HG02973 (cell line): ENCODE measurements around the gene FHL3.

ENCODE experiments used
- ATAC-seq: cut with Tn5 transposase; IDR thresholded peaks from one replicate; pipeline ENCODE4 v1.9.1; 2021; ENCODE audit warnings: moderate library complexity; ENCODE audit not compliant: unreplicated experiment

Gene FHL3

DNA sequence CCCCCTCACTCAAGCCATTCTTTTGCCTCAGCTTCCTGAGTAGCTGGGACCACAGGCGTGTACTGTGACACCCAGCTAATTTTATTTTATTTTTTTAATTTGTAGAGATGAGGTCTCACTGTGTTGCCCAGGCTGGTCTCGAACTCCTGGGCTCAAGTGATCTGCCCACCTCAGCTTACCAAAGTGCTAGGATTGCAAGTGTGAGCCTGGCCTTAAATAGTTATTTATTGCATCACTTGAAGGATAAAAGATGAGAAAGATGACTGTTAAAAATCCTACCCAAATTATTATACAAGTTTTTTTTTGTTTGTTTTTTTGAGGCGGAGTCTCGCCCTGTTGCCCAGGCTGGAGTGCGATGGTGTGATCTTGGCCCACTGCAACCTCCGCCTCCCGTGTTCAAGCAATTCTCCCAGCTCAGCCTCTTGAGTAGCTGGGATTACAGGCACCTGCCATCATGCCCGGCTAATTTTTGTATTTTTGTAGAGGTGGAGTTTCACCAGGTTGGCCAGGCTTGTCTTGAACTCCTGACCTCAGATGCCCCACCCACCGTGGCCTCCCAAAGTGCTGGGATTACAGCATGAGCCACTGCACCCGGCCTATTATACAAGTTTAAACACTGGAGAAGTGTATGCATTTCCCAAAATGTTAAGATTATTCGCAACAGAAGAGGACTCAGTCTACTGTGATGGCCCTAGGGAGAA, 9.6 kb upstream of the FHL3 start:
- no peak for ATAC-seq

GRCh38 chr1:38014171-38014570, 8.9 kb upstream of the FHL3 start:
- ATAC-seq, result no peak

DNA sequence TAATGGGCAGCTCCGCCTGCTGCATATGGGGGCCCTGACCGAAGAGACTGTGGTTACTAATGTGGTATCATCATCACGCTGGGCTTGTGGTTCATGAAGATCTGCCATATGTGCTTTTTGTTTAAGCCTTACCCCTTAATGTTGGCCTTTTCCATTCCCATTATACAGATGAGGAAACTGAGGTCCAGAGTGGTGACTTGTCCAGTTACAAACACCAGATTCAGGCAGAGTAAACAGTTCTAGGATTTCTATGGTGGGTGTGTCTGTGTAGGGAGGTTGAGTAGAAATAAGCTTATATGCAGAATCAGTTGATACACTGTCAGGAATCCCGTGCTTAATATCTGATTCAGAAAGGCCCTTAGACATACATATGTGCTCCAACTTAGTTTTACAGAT, 7.9 kb upstream of the FHL3 start:
- ATAC-seq, result no peak

DNA sequence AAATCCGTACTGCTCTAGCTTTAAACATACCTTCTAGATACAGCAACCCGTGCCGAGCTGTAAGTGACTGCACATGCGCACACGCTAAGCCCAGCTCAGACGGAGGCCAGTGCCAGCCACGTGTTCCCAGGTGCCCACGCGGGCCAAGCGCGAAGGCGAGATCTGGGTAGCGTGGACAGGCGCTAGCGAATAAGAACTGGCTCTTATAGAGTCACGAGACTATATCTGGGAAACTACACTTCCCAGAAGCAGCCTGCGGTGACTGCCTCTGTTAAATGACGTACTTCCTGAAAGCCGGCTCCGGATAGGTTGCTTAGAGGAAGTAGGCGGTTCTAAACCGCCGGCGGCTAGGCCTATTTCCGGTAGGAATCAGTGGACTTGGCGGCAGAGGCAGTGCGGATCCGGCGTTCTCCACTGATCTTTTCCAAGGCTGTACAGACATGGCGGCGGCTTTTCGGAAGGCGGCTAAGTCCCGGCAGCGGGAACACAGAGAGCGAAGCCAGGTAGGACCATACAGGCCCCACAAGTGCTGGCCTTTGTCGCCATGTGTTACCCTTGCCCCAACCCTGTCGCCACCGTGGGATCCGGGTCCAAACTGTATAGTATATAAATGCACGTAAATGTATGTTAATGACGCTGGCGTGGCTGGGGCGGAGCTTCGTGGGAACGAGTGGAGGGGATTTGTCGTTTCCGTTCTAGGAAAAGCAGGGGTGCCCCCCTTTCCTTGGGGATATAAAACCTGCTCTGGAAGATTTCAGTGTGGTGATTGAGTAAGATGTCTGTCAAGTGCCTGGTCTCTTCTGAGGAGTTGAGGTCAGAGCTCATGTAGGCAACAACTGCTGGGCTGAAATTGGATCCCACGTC, 7.3 kb upstream of the FHL3 start, which contains the start of gene UTP11:
Gene UTP11, plus strand, starts transcription at position 372 of the 864 bp plus-strand sequence. Its CDS starts 69 bp downstream, at position 441.
- ATAC-seq, result peak; percentile 93

DNA sequence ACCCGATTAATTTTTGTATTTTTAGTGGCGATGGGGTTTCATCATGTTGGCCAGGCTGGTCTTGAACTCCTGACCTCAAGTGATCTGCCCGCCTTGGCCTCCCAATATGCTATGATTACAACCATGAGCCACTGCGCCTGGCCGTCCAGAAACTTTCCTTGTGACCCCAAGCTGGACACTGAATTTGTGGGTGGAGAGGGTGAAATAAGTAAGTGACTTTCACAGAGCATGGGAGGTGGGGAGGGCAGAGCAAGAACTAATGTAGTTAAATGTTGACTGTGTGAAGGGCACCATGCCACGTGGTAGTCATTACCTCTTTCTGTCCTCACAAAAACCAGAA, 4.5 kb upstream of the FHL3 start:
- ATAC-seq, result no peak

DNA sequence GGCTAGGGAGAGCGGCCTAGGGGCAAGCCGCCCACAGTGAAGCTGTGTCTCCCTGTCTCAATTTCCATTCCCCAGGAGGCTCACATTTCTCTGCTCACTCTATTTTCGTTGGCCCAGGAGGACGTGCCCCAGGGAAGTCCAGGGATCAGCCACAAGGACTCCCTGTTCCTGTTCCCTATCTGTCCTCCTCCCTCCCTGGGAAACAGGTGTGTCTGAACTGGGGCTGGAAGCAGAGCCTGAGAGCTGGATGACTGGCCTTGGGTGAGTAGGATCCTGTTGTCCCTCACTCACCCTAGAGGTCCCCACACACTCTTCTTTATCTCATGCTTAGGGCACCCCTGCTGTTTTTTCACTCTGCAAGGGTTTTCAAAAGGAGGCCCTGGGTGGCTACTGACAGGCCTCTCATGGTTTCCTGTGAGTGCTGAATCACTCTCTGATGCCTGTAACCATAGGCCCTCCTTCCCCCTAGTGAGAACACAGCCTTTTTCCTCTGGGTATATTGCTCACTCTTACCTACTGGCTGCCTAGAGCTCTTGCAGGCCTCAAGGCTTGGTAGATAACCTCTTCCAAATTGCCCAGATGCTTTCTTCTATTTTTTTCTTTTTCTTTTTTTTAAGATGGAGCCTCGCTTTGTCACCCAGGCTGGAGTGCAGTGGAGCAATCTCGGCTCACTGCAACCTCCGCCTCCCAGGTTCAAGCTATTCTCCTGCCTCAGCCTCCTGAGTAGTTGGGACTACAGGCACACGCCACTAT, 4.0 kb upstream of the FHL3 start:
- no peak for ATAC-seq

GRCh38 chr1:38006008-38006828, 904 bp upstream of the FHL3 start:
- ATAC-seq, result no peak

DNA sequence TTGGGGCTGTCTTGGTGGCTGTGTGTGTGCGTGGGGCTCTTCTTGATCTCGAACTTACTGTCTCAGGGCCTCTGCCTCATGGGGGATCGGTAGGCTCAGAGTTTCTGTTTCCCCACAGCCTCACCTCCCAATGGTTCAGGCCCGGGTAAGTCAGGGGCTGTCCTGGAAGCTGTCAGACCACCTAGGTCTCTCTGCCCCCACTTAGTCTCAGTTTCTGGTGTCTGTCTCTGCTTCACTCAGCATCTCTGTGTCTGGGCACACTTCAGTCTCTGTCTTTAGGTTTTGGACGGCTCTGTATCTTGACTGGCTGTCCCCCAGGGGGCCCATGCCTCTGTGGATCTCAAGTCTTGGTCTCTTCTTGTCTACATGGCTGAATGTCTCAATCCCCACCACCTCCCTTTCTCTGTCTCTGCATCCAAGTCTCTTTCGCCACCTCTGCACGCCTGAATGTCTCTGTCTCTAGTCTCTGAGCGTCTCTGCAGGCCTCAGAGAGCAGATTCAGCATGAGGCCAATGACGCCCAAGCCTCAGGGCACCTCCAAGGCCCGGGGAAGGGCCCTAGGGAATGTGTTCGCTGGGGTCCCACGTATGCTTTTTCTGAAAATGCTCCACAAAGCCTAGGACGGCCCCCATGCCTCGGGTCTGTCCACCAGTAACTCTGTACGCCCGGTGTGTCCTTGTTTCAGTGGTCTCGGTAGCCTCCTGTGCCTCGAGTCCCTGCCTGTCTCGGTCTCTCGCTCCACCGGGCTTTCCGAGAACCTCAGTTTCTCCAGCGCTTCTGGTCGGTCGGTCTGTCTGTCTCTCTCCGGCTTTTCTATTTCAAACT, 818 bp downstream of the FHL3 start:
- ATAC-seq, result no peak

GRCh38 chr1:38003261-38004250, 1.8 kb downstream of the FHL3 start:
- ATAC-seq, result no peak

DNA sequence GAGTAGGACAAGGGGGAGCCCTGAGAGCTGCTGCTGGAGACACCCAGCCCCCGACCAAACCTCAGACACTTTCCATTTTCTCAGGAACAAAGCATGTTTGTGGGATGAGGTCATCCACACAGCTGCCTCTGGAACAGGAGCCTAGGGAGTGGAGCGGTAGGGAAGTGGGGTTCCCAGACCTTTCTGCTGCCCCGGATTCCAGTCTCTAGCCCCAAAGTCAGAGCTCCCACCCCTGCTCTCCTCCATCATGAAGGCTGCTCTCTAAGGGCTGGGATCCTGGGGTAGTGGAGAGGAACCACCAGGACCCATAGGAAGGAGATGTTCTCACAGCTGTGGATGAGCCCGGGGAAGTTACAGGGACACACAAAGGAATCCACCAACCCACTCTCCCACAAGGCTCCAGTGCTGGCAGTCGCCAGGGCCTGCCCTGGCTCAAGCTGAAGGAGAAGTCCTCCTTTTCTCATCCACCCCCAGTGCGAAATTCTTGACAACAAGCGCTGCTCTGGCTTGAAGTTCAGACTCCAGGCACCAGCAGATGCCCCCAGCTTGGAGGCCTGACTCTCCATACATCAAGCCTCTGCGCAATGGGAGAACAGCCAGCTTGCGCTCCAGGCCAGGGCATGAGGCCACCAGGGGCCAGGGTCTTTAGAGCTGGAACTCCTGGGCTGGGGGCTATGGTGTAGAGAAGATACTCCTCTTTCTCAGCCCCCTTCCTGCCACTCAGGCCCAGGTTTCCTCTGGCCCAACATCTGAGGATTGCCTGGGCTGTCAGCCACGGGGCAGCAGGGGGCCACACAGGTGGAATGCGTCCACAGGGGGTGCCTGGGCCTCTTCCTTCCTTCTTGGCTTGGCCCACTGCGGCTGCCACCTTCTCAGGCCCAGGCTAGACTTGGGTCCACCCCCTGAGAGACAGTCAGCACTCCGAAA, 4.5 kb downstream of the FHL3 start:
- ATAC-seq, result no peak

GRCh38 chr1:38000233-38000528, 5.1 kb downstream of the FHL3 start:
- ATAC-seq, result no peak

DNA sequence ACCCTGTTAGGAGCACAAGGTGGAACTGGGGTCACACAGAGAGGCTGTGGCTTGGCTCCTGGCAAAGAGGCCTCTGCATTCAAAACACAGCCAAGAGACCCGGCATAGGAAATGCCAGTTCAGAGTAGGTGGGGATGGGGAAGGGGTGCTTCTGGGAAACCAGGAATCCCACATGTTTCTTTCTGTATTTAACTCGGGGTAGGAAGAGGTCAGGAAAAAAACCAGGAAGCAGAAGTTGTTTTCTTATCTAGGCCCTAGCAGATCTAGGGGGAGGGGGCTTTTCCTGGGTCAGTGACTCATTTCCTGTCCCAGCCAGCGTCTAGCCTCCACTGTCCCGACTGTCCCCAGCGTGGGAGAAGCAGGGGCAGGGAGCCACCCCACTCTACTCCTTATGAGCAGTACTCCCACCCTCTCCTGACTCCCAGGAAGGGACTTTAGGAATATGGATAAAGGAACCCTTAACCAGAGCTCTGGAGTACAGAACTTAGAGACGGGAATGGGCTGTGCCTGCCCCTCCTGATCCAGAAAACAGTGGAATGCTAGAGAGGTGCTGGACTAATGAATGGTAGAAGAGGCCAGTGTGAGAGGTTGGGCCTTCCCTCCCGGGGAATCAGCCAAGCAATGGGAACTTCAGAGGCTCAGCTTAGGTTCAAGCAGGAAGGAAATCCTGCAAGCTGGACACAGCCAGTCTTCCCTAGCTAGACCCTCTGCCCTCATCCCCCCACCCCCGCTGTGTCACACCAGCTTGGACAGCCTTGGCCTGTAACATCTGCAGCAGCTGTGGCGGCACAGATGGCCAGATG, 5.7 kb downstream of the FHL3 start:
- ATAC-seq, result no peak

DNA sequence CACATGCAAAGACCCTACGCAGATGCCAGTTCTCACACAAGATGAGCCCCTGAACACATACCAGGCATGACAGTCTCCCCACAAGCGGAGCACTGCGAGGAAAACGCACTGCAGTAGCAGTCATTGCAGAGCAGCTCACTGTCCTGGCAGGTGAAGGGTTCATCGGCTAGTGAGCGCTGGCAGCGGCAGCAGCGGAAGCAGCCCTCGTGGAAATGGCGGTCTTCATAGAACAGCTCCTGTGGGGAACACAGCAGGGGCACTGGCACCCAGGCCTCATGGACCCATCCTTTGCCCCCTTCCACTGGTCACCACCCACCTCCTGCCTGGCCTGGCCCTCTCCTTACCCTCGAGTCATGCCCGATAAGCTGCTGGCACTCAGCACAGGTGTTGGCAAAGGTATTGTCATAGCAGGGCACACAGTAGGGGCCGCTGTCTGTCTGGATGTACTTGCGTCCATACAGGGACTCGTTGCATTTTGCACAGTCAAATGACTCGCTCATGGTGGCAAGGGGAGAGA, 6.3 kb downstream of the FHL3 start:
- ATAC-seq, result no peak

DNA sequence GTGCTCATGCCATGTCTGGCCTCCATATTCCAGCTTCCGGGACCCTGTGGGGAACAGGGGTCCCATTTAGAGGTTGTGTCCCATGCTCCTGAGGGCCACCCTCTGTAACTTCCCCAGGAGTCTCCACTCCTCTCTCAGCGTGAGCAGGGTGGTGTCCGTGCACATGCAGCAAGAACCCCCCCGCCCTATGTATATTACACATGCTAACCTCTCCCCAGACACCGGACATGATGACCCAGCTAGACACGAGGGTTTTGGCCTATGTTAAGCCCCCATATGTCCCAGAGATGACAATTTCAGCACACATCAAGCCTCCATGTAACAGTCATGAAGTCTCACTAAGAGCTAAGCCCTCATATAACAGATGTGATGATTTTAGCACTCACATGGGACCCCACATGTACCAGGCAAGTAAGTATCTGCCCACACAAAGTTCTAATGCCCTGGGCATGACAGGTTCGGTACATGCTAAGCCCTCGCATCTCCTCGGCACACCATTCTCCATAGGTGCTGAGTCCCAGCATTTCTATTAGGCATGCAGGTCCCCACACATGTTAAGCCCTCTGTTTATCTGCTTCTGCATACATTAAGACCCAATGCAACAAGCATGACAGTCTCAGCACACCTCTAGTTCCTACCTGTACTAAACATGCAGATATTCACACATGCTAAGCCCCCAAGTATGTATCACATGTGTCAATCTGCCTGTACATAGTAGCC, 7.1 kb downstream of the FHL3 start:
- ATAC-seq, result no peak

GRCh38 chr1:37997256-37998088, 7.8 kb downstream of the FHL3 start:
- ATAC-seq, result no peak
